ENCODE measurements around the gene ZHX3.
A peak's percentile ranks its signal among the peaks of the same experiment; 100 is the strongest.
"Not testable (repeated sequence)": the region's sequence is repeated elsewhere in the genome, so short reads cannot be mapped to it uniquely, and the experiment has no call there.

Gene ZHX3

DNA sequence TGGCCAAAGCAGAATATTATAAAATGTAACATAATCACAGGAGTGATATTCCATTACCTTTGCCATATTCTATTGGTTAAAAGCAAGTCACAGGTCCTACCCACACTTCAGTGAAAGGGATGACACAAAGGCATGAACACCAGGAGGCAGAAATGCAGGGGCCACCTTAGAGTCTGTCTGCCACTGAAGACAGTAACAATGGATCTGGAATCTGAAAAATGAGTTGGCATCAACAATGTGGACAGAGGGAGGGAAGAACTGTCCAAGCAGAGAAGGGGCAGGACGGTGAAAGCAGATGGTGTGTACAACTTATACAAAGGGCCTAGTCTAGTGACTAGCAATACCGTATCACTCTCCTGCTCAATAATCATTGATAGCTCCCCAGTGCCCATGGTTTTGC lies 16.5 kb upstream of the ZHX3 start:
- no peak for DNase-seq (ENCODE audit: low read depth)

DNA sequence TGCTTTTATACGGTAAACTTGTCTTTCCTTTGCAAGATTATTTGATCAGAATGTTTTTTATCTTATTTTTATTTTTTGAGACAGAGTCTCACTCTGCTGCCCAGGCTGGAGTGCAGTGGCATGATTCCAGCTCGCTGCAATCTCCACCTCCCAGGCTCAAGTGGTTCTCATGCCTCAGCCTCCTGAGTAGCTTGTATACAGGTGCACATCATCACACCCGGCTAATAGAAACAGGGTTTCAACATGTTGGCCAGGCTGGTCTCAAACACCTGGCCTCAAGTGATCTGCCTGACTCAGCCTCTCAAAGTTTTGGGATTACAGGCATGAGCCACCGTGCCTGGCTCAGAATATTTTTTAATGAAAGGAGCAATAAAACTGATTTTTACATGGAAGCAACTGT lies 14.2 kb upstream of the ZHX3 start:
- no peak for DNase-seq (ENCODE audit: low read depth)

DNA sequence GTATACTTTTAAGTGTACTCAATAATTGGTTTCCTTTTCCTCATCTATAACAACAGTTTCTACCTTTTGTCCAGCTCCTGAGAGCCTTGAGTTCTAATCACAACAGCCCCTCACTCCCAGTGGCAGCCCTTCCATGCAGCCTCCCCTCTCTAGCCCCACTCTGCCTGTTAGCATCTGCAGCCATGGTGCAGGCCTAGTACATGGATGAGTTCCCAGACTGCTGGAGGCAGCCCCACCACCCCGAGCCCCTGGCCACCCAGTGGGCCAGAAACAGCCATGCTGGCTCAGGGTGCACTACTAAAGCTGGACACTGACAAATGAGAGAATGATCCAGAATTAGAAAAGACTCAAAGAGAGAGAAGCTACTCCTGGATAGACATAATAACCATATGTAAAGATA lies 13.4 kb upstream of the ZHX3 start:
- no peak for DNase-seq (ENCODE audit: low read depth)

DNA sequence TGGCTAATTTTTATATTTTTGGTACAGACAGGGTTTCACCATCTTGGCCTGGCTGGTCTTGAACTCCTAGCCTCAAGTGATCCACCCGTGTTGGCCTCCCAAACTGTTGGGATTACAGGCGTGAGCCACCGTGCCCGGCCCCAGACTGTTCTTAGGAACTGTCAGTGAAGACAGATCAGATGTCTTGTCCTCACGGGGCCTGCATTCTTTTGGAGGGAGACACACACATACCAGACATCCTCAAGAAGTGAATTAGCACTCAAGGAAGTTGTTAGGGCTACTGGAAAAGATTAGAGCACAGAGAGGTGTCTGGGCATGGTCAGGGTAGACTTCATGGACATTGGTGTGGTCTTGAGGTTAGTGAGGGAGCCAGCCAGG lies 12.8 kb upstream of the ZHX3 start:
- no peak for DNase-seq (ENCODE audit: low read depth)

DNA sequence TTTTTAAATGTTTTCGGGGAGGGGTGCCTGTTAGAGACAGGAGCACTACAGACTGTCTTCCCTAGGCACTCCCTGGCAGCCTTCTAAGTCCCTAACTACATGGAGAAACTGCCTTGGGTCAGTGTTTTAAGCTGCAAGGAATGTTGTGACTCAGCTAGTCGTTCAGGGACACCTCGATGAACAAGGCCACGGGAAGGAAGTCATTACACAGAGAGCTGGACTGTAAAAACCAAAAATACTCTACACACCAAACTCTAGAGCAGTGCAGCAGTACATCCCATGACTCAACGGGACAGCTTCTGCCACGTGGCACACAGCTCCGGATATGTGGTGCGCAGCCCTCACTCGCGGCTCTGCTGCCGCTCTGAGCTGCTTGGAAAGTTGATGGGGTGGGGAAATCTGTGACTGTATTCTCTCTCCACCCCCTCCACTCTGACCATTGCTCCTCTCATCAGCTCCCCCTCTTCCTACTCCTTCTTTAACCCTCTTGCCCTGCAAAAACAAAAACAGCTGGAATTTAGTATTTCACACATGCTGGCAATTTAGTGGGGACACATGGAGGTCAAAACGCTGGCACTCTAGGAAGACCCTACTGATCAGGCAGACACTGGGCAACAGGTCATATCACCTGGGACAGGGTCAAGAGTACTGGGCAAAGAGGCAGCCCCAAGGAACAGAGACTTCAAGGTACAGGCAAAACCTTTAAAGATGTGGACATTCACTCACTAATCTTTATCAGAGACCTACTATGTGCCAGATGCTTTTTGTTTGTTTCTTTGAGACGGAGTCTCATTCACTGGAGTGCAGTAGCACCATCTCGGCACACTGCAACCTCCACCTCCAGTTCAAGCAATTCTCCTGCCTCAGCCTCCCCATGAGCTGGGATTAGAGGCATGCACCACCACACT lies 12.2 kb upstream of the ZHX3 start:
- peak; percentile 54 for DNase-seq (ENCODE audit: low read depth)

DNA sequence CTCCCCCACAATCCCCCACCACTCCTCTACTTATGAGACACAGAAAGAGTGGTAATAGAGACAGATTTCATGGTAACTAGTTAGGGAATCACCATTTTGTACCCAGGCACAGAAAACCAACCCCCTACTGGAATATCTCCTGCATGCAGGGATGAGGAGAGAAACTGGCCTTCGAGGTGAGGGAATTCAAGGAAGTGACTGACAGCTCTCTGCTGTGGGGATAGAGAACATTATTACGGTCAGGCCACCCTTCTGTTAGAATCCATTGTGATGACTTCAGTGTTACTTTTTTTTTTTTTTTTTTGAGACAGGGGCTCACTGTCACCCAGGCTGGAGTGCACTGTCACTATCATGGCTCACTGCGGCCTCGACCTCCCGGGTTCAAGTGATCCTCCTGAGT lies 9.6 kb upstream of the ZHX3 start:
- DNase-seq (ENCODE audit: low read depth): no peak

DNA sequence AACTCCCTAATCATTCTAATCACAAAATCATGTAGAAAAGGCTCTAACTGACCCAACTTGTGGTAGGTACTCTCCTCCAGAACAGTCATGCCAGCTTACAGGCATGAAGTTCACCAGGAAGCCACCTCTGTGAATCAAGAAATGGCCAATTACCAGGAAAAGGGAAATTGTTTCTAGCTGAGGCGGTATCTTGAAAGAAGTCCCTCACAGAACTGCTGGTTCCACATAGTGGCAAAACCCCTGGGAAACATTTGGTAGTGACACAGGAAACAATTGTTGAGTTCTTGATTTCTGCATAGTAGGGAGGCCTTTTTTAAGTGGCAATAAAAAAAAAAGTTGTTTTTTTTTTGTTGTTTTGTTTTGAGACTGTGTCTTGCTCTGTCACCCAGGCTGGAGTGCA lies 3.4 kb upstream of the ZHX3 start:
- DNase-seq (ENCODE audit: low read depth): no peak

DNA sequence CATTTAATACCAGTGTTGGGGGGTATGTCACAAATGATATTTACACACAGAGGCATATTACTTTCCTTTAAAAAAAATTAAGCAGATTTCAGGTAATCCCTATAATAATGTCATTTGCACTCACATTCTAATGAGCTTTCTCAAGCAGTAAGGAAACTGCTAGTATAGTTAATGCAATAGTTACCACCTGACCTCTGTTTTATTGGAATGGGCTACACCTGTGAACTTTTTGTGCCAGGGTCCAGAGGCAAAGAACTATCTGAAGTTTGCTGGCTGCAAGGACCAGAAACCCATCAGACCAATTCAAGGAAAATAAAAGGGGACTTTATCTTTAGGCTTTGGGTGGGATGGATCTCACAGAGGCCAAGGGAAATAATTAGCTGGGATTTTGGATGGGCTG lies 2.9 kb upstream of the ZHX3 start:
- DNase-seq (ENCODE audit: low read depth): no peak

DNA sequence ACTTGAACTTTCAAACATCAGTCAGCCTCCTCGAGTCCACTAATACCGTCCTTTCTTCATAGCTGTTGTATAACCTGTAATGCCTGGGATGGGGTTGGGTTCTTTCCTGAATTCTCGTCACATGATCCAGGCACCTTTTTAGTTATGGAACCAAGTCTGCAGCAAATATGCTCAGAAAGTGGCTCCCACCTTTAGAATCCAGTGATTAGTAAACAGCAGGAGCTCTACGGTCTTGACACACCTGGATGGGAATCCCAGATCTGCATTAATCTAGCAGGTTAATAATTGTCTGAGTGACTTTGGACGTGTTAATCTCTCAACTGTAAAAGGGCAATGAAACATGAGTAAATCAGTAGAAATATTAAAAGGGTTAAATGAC lies 729 bp upstream of the ZHX3 start:
- no peak for DNase-seq (ENCODE audit: low read depth)

DNA sequence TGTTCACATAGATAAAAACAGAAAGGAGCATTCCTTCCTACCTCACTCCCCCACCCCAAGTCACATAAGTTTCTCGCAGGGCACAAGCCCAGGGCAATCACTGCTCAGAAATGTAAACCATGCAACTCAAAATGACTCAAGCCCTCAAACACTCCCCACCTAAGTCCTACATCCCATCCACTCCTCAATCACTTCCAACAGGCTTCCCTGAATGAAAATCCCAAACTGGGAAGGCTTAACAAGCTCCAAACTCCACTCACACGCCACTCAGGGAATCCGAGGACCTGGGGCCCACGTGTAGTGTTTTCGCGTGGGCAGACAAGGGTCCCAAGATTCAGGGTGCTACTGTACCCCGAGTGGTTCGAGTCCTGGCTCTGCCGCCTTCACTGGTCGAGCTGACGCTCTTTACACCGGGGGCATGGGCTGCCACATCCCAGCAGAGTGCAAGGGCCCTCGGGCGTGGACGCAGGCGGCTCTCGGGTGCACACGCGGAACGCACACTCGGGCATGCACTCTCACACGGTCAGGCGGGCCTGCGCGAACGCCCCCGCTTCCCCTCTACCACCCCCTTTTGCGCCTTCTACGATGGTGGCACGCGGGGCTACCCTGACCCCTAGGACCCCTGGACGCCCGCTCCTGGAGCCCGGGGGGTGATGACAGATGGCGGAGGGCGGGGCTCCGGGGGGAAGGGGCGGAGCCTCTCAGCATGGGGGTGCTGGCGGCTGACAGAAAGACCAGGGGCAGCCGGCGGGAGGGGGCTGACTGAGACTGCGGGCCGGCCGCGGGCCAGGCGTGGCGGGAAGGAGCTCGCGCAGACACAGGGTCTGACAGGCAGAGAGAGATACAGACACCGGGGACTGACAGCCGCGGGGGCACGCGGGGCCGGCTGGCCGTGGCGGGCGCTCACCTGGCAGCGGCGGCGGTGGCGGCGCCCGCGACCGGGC lies 657 bp downstream of the ZHX3 start:
- DNase-seq (ENCODE audit: low read depth): peak; percentile 68

DNA sequence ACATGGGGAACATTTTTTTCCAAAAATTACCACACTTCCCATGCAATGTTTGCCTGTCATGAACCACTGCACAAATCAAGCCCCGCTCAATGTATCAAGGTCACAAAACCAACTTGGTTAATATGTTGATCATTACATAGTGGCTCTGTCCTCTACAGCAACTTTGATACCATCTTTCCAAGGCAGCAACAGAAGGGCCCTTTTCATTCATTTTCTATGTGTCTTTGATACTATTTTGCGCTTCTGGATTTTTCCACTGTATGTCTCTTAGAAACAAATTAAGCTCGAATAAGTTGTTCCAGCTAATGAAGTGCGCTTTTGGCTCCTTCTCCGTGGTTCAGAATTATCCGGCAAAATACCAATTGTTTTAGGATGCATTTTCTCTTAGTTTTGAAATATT lies 1.5 kb downstream of the ZHX3 start:
- DNase-seq (ENCODE audit: low read depth): no peak

DNA sequence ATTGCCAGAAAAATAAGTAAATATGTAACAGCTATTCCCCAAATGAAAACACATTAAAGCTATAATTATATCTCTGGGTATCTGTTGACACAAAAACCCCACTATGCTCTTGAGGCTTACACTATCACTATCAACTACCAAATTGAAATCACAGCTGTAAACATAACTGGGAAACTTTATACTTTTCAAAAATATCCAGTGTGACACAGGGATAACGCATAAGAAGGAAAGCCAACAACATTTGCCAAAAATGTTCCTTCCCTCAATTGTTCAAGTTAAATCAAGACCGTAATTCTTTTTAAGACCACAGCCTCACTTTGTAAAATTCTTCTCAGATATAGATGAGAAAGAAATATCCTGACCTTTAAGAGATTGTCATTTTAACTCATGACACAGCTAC lies 3.1 kb downstream of the ZHX3 start:
- no peak for DNase-seq (ENCODE audit: low read depth)

DNA sequence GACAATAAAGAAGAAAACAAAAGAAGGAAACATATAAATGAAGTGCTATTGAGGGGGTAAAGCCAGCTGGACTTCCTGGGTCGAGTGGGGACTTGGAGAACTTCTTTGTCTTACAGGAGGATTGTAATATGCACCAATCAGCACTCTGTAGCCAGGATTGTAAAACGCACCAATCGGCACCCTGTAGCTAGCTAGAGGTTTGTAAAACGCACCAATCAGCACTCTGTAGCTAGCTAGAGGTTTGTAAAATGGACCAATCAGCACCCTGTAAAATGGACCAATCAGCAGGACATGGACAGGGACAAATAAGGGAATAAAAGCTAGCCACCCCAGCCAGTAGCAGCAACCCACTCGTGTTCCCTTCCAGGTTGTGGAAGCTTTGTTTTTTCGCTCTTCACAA lies 5.5 kb downstream of the ZHX3 start:
- DNase-seq (ENCODE audit: low read depth): not testable (repeated sequence)

DNA sequence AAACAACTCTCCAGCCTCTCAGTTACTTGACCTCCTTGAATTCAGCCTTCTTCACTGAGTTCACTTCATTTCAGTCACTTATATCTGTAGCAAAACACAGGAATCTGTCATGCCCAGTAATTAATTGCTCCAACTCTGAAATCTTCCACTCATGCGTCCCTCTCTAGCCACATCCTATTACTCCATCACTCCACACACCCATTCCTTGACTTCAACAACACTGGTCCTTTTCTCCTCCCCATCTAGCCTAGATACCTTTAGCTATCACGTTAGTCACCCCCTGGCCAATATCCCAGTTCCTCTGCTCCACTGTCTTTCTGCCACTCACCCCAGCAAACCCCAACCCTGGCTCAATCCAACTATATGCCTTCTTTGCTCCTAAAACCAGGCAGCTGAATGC lies 7.7 kb downstream of the ZHX3 start:
- no peak for DNase-seq (ENCODE audit: low read depth)

DNA sequence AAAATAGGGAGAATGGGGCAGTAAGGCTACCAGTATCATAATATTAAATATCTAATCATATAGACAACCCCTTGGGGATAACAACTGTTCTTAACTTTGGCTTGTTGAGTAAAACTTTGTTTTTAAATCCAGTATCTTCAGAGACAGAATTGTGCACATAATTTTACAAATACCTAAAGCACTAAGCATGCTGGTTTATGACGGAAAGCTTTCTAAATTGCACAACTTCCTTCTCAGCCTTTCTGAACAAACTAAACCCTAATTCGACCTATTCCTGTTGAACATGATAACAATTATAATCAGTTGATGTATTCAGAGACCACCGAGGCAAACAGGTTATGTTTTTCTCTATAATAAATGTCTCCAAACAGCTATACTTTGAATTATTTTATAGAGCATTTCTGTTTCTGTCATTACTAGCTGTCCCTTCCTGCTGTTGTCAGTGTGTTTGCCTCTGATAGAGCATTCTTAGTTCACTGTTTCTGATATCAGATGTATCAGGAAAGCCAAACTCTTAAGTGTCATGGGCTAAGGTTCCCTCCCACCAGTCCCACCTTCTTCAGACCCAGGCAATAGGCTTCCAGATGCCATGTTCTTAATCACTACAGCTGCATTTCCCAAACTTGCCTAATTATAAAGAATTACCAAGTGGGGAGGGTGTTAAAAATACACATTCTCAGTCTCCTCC lies 8.7 kb downstream of the ZHX3 start:
- no peak for DNase-seq (ENCODE audit: low read depth)

DNA sequence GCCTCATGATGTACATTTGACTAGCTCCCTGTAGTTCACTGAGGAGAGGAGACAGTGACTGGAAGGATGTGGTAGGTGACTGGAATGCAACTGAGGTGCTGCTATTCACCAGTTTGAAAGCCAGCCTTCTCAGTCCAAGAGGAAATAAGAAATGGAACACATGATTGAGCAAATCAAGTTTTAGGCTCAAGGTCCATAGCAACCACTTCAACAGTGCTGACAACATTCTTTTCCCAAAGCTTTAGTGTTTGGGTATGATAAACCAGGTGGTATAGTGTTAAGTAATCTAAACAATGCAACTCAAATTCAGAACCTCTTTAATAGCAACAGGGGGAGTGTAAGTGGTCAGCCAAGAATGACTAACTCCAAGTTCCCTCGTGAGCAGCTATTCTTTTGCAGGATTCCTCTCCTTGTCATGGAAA lies 9.2 kb downstream of the ZHX3 start:
- DNase-seq (ENCODE audit: low read depth): no peak

DNA sequence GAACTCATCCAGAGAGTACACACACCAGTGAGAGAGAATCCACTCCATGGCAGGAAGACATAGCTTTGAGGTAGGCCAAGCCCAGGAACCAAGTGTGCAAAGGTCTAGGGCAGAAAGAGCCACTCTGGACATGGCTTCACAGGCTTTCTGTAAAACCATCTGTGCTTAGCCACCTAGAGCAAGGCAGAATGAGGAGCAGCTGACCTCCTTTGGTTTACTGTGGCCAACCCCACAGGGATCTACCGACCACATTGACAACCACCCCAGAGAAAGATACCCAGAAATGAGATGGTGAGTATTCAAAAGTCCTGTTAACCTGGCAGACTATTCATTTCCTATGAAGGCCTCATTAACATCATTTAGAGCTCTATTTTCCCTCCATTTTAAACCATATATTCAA lies 10.5 kb downstream of the ZHX3 start:
- no peak for DNase-seq (ENCODE audit: low read depth)

DNA sequence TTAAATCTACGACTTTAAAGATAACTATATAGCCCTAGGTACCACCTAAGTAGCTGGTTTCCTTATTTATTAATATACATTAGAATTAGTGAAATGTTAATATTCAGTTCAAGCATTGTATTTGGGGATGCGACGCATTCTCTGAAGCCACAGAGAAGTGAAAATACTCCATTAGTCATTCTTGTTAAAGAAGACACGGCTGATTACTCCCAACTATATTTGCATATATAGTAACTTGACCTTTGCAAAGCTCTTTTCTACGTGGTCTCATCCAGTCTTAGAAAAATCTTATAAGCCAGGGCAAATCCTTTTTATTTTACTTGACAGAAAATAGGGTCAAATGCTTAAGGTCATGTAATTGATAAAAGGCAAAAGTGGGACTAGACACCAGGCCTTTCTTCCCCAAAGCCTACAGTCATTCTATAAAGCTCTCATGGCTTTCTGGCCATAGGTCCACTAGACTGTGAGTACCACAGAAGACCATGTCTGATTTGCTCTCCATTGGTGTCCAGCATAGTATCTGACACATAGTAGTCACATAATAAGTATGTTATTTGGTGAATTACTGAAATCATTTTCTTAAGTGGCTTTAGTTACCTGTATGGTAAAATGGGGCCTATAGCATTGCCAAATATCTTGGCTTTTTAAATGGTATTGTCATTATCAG lies 11.3 kb downstream of the ZHX3 start:
- DNase-seq (ENCODE audit: low read depth): no peak

DNA sequence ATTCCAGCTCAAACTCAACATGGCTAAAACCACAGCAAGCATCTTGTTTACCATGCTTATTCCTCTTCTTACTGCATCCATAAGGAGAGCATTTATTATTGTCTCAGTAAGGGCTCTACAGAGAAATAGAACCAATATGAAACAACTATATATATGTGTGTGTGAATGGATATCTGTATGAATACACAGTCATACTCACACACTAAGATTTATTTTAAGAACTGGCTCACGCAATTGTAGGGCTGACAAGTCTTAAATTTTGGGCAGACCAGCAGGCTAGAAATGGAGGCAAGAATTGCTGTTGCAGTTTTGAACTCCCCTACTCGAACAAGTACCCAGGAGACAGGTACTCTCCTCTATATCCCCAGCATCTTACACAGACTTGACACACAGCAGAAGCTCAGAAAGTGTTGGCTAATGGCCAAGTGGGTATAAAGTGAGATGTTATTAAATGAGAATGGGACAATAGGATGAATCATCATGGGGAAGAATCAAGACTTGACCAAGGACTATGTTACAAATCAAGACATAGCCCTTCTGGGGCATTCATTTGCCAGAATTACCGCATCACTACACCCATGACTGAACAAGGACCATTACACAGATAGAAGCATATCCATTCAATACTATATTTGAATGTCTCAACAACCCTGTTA lies 13.0 kb downstream of the ZHX3 start:
- DNase-seq (ENCODE audit: low read depth): no peak

DNA sequence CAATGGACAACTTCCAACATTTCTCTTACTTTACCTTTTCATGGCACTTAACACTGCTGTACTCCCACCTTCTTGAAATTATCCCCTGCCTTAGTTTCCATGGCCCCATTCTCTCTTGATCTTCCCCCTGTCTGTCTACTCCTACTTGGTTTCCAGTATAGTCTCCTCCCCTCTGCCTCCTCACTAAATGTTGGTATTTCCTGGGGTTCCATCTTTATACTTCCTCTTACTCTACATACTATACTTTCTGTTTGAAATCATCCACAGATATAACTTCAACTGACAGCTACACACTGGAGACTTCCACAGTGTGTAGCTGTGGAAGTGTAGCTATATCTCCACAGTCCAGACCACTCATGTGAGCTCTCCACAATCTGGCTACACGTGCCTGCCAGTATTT lies 13.5 kb downstream of the ZHX3 start:
- DNase-seq (ENCODE audit: low read depth): no peak

DNA sequence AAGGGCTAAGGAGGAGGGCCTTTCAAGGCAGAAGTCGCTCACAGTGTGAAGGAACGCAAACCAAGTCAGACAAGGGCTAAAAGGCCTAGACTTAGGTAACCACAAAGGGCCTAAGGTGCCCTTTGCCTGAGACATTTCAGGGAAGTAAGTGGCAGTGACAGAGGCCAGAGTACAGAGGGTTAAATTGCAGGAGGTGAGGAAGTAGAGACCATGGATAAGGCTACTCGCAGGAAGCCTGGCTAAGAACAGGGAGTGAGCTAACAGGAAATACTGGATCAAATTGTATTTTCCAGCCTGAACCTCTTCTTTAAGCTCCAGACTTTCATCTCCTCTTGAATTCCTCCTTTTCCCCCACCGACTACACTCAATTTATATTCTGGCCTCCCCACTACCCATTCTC lies 16.6 kb downstream of the ZHX3 start:
- DNase-seq (ENCODE audit: low read depth): no peak

DNA sequence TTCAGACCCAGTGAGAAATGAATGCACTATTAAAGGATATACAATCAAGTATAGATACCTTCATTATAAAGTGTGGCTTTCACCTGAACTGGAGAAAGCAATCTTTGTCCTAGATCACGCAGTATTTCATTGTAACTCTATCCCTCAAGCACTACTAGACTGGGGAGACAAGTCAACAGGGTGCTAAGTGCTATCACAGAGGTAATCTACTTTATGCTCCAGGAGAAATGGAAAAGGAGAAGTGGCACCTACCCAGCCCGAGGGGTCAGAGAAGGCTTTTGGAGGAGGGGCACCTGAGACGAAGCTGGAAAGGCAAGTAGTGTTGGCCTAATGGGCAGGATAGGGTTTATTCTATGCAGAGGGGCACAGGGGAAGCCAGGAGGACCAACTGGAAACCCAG lies 17.1 kb downstream of the ZHX3 start:
- DNase-seq (ENCODE audit: low read depth): no peak

All from activated T-cell treated with anti-CD3 and anti-CD28 coated beads for 48 hours (primary cell).